ENCODE measurements around the gene PRAMEF10.
"Not testable (repeated sequence)": the region's sequence is repeated elsewhere in the genome, so short reads cannot be mapped to it uniquely, and the experiment has no call there.

Gene PRAMEF10, protein sequence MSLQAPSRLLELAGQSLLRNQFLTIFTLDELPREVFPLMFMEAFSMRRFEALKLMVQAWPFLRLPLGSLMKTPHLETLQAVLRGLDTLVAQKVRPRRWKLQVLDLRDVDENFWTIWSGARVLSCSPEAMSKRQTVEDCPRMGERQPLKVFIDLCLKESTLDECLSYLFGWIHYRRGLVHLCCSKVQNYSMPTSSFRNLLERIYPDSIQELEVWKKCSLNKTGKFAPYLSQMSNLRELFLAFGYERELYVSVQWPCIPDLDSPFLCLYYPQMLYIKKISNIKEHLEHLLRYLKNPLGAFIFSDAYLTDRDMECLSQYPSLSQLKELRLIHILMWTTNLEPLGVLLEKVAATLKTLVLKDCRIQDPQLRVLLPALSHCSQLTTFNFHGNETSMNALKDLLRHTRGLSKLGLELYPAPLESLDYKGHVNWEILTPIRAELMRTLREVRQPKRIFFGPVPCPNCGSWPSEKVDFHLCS

GRCh38 chr1:12898170-12898569 is at the start of gene PRAMEF10:
TSS of gene PRAMEF10 (minus strand) at chr1:12898270. CDS start at chr1:12895847, 2,423 bp downstream.
- FAIRE-seq, result not testable (repeated sequence)

DNA sequence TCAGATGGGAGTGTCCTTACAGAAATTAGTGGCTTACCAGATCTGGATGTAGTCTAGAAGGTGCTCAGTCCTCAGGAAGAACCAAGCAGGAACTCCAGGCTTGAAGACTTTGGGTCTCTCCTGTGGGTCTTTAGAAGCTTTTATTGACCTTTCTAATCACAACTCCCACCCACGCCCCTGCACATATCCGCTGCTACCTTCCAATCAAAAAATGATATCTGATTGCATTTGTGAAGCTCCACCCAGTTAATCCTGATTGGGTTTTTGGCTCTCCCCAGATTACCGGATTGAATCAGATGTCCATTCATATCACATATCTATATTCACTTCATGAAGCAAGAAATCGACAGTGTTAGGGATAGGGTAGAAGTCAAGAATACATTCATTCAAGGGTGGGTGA is 49.4 kb upstream of the PRAMEF10 start, which contains the start of gene PRAMEF6:
Gene PRAMEF6, minus strand, starts transcription at position 101 of the 400 bp plus-strand sequence. CDS start 5,062 bp downstream, outside the sequence.
- not testable (repeated sequence) for FAIRE-seq

DNA sequence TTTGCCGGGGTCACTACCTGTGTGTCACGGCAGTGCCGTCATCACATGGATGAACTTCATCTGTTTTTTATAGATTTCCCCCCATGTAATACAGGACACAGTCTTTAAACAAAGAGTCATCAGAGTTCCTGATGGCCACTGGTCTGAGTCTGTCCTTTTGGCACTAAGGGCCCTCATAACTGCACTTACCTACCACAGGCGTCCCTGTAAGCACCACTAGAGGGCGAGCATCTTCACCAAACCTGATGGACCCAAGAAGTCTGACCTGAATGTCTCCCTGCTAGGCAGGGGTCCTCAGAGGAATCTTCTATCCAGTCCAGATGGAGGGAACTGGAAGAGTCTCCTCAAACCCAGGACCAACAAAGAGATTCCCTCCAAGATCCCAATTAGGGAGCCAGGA is 26.3 kb upstream of the PRAMEF10 start:
- FAIRE-seq, result not testable (repeated sequence)

DNA sequence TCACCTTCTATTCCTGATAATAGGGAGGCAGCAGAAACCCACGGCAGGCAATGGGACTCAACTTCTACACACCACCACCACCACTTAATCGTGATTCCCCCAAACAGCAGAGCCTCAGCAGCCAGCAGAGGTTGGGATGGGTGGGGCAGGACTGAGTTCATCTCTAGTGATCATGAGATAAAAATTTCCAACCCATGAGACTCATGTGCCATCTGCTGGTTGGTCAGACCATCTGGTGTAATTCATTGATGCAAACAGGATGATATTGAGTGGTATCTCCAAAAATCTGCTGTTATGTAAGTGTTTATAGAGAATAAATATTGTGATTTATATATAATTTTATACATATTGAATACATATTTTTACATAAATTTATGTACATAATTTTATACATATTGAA is 23.7 kb upstream of the PRAMEF10 start:
- FAIRE-seq, result not testable (repeated sequence)

DNA sequence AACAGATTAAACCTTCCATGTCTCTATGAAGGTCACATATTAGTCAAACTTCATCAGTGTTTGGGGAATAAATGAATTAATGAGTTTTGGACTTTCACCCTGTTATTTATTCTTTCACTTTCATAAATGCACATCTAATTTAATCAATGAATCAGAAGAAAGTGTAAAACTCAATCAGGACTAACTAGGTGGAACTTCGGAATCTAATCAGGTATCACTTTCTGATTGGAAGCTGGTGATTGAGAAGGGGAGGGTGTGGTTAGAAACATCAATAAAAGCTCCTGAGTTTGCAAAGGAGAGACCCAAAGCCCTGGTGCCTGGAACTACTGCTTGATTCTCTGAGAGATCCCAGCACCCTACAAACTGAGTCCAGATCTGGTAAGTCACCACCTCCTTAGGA is 18.2 kb upstream of the PRAMEF10 start, which contains the start of gene PRAMEF7:
Gene PRAMEF7, plus strand, starts transcription at position 301 of the 400 bp plus-strand sequence. CDS start 1,083 bp downstream, outside the sequence.
- not testable (repeated sequence) for FAIRE-seq

DNA sequence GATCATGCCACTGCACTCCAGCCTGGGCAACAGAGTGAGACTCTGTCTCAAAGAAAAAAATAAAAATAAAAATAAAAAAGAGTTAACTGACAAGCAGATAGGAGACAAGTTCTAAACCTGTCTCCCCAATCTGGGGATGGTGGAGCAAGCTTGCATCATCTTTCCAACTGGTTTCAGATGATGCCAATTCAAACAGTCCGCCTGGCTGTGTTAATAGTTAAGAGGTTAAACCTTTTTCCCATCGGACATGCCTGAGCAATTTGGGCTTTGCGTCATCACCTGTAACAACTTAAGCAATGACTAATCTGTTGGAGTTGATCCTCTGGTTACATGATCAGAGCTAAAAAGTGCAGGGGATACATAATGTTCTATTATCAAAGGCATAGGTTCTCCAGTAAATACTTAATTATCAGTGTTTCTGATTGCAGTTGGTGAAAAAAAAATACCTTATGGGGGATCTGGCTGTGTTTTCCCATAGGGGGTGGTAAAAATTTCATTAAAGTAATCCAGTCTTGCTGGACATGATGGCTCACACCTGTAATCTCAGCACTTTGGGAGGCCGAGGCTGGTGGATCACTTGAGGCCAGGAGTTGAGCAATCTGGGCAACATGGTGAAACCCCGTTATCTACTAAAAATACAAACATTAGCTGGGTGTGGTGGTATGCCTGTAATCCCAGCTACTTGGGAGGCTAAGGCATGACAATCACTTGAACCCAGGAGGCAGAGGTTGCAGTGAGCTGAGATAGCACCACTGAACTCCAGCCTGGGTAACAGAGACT is 5.9 kb upstream of the PRAMEF10 start:
- not testable (repeated sequence) for FAIRE-seq

DNA sequence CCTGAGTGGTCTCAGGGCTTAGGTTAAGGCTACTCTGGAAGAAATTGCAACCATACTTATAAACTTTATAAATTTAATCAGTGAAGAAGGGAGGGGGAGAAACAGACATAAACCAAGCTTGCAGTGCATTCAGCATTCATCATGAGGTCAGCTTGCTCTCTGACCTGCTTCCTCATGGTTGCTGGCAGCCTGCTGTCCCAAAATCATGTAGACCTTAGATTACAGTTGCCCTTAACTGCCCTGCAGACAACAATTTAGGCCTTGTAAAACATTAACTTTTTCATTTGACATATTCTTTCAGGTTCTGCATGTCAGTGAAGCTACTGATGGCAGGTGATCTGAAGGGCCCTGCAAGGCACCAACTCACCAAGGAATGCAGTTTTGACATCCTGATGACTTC is 1.1 kb upstream of the PRAMEF10 start:
- FAIRE-seq, result not testable (repeated sequence)

- not testable (repeated sequence) for FAIRE-seq
These were observed 12.0 kb downstream of the PRAMEF10 start, which contains the start of gene PRAMEF4 for GRCh38 chr1:12886101-12886500. TSS of gene PRAMEF4 (minus strand) at chr1:12886201. CDS start at chr1:12883394, 2,807 bp downstream.

DNA sequence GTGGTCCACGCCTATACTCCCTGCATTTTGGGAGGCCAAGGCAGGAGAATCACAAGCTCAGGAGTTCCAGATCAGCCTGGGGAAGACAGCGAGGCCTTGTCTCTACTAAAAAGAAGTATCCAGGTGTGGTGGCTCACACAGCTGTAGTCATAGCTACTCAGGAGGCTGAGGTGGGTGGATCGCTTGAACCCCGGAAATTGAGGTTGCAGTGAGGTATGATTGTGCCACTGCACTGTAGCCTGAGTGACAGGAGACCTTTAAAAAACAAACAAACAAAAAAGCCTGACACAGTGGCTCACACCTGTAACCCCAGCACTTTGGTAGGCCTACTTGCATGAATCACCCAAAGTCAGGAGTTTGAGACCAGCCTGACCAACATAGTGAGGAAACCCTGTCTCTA is 19.6 kb downstream of the PRAMEF10 start:
- not testable (repeated sequence) for FAIRE-seq

- not testable (repeated sequence) for FAIRE-seq
These were observed 34.8 kb downstream of the PRAMEF10 start for GRCh38 chr1:12863131-12863880.

- FAIRE-seq, result not testable (repeated sequence)
These were observed 41.3 kb downstream of the PRAMEF10 start, which contains the start of gene PRAMEF2 for GRCh38 chr1:12856786-12857185. TSS of gene PRAMEF2 (plus strand) at chr1:12857086. CDS start at chr1:12859010, 1,924 bp downstream.

DNA sequence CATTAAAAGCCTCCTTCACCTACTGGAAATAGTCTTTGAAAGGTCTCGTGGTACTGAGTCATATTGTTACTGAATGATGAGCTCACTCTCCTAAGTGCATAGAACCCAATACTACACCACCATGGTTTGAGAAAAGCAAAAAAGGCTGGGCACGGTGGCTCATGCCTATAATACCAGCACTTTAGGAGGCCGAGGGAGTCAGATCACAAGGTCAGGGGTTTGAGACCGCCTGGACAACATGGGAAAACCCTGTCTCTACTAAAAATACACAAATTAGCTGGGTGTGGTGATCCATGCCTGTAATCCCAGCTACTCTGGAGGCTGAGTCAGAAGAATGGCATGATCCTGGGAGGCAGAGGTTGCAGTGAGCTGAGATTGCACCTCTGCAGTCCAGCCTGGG is 46.3 kb downstream of the PRAMEF10 start:
- FAIRE-seq, result no peak

GRCh38 chr1:12848620-12849019 is 49.5 kb downstream of the PRAMEF10 start, which contains the start of gene HNRNPCL1:
TSS of gene HNRNPCL1 (minus strand) at chr1:12848720. CDS start at chr1:12848289, 431 bp downstream.
- FAIRE-seq, result not testable (repeated sequence)
